GM18868 (cell line): ENCODE measurements around the gene GPR87.
A peak's percentile ranks its signal among the peaks of the same experiment; 100 is the strongest.

ENCODE experiments used
- ATAC-seq: cut with Tn5 transposase; IDR thresholded peaks from one replicate; pipeline ENCODE4 v1.9.1; 2021; ENCODE audit warnings: mild to moderate bottlenecking, moderate library complexity; ENCODE audit not compliant: unreplicated experiment

The GPR87 gene

GRCh38 chr3:151283907-151284461 is 32.6 kb downstream of the GPR87 start:
- ATAC-seq: no peak

DNA sequence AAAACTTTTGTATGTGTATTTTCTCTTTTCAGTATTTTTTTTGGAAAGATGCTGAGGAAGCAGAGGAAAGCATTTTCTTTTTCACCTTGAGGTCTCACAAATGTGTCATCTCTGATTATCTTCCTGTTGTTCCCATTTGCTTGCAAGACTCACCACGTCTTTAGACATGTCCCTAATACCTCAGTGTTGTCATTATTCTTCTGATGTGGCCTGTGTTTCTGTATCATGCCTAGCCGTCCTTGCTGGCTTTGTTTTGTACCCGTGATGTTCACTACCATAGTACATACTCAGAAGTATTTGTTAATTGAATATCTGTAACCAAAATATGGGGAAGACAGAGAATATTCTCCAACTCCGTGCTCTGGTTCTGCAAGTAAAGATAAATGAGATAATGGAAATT is 33.2 kb downstream of the GPR87 start:
- no peak for ATAC-seq

GRCh38 chr3:151282921-151283320 is 33.7 kb downstream of the GPR87 start:
- ATAC-seq: no peak

GRCh38 chr3:151281671-151282324 is 34.8 kb downstream of the GPR87 start:
- ATAC-seq: no peak

DNA sequence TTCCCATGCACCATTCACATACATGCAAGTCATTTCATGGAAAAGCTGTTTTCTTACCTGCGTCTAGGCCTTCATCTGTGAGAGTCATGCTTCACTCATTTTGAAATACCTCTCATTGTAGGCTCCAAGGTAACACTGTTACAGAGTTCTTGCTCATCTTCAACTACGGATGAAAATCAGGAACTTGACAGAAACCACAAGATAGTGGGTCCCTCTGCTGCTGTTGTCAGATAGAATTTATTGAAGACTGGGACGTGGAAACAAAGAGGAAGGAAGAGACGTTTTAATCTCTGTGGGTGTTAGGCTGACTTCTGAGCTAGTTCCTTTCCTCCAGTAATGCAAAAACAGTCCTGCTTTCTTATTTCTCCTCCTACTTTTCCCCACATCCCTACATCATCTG is 38.4 kb downstream of the GPR87 start, which contains the start of gene P2RY14:
TSS of gene P2RY14 (minus strand) at position 313 of the 400 bp plus-strand sequence. CDS start 64,226 bp downstream, outside the sequence.
- peak; percentile 32 for ATAC-seq

GRCh38 chr3:151276687-151277042 is 40.0 kb downstream of the GPR87 start:
- ATAC-seq: peak; percentile 71

- peak; percentile 9 for ATAC-seq
Observed at GRCh38 chr3:151276038-151276686, 40.5 kb downstream of the GPR87 start.

- ATAC-seq: no peak
Observed at GRCh38 chr3:151275091-151275490, 41.5 kb downstream of the GPR87 start.

- ATAC-seq: no peak
Observed at GRCh38 chr3:151269631-151270030, 47.0 kb downstream of the GPR87 start.

- ATAC-seq: peak; percentile 44
Observed at GRCh38 chr3:151268267-151269235, 48.1 kb downstream of the GPR87 start.

DNA sequence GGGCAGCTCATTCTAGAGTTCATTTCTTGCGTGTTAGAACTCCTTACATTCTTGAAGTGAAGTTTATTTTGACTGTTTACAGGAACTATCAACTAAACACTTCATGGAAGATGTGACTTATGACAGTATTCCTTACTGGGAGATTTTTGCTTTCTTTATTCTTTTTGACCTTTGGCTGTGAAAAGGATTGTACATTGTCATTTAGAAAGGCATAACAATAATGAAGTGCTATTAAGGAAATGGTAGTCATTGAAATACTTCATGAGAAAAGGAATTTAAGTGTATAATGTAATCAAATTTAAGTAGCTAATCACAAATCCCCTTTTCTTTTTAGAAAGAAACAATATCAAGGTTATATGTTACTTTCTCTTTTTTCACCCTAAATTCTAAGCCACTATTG is 49.6 kb downstream of the GPR87 start:
- no peak for ATAC-seq

GRCh38 chr3:151265866-151266265 is 50.8 kb downstream of the GPR87 start:
- peak; percentile 97 for ATAC-seq

GRCh38 chr3:151265166-151265565 is 51.5 kb downstream of the GPR87 start:
- ATAC-seq: no peak

DNA sequence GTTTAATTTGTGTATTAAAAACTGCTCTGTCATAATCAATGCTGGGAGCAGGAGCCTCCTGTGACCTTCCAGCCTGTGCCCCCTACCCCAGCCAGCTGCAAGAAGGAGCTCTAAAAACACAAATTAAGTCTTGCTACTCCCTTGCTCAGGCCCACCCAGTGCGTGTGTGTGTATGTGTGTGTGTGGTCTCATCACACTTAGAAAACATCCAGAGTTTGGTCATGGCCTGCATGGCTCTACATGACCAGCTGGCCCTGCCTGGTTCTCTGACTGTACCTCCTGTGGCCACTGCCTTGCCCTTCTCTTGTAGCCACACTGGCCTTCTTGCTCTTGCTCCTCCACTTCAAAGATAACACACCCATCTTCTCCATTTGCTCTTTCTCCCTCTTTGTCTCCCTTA is 52.0 kb downstream of the GPR87 start:
- no peak for ATAC-seq

GRCh38 chr3:151262871-151263525 is 53.6 kb downstream of the GPR87 start:
- ATAC-seq: no peak

DNA sequence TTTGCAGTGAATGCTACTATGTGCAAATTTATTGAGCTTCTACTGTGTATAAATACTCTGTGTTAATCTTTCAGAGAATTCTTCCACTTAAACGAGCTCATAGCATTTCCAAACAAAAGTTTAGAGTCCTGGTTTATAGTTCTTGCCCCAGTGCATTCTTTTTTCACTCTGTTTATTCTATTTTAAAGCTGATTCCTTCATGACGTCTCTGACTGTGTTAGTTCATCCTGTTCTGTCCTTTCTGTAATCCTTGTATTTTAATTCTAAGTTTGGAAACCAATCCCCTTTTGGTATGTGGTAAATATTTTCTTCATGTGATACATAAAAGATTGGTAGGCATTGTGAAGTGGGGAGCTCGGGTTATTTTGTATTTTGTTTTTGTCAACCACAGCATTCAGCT is 57.0 kb downstream of the GPR87 start:
- ATAC-seq: no peak

- ATAC-seq: no peak
Observed at GRCh38 chr3:151256749-151257148, 59.9 kb downstream of the GPR87 start.

GRCh38 chr3:151248772-151249337 is 67.8 kb downstream of the GPR87 start:
- ATAC-seq: no peak
